Spleen (tissue), 11 donors: ENCODE results near the gene ITPKB. TPM values are rescaled to one million over a fixed set of nuclear protein-coding genes. Genes with fewer than 3 reads are reported as not detected.

ENCODE experiments used
- DNase-seq: peaks from one replicate; pipeline ENCODE4 v3.0.0-alpha.2; 2020
- H3K27ac ChIP-seq, 8 donors: fragments of 200-600 bp; sonication (generic) in 7 of 8; 1 replicate in 4 of 8; 2 replicates in 4 of 8; pipeline versions ENCODE4 v1.5.0 to v1.8.0; 2016 to 2021; ENCODE audit warnings: inconsistent platforms in 4 of 8, mild to moderate bottlenecking in 4 of 8, moderate library complexity in 1 of 8
- H3K27me3 ChIP-seq, 7 donors: fragments of 200-600 bp; sonication (generic) in 6 of 7; replicated peaks in 1 of 7; 1 replicate in 4 of 7; 2 replicates in 3 of 7; pipeline versions ENCODE4 v1.5.0 to v1.8.0; 2016 to 2021; ENCODE audit warnings: inconsistent platforms in 3 of 7, mild to moderate bottlenecking in 1 of 7
- H3K36me3 ChIP-seq, 6 donors: fragments of 200-600 bp; sonication (generic) in 5 of 6; 1 replicate in 4 of 6; 2 replicates in 2 of 6; pipeline versions ENCODE4 v1.5.0 to v1.8.0; 2016 to 2021; ENCODE audit warnings: inconsistent platforms in 2 of 6
- H3K4me1 ChIP-seq, 6 donors: fragments of 200-600 bp; sonication (generic) in 5 of 6; 1 replicate in 3 of 6; 2 replicates in 3 of 6; pipeline versions ENCODE4 v1.5.0 to v1.8.0; 2016 to 2021; ENCODE audit warnings: inconsistent platforms in 3 of 6
- H3K4me3 ChIP-seq, 8 donors: fragments of 200-600 bp; sonication (generic) in 7 of 8; 1 replicate in 4 of 8; 2 replicates in 4 of 8; pipeline versions ENCODE4 v1.5.0 to v1.8.0; 2016 to 2021; ENCODE audit warnings: inconsistent platforms in 4 of 8, mild to moderate bottlenecking in 4 of 8, moderate library complexity in 2 of 8
- H3K9me3 ChIP-seq, 8 donors: fragments of 200-600 bp; sonication (generic) in 7 of 8; 1 replicate in 4 of 8; 2 replicates in 4 of 8; pipeline versions ENCODE4 v1.5.0 to v1.8.0; 2016 to 2021; ENCODE audit warnings: inconsistent platforms in 4 of 8
- CTCF ChIP-seq, 11 experiments: fragments of 200-600 bp in 7 of 11; fragments of 450-650 bp in 4 of 11; sonication (generic) in 4 of 11; IDR thresholded peaks in 8 of 11; conservative IDR thresholded peaks in 3 of 11; 1 replicate in 7 of 11; 2 replicates in 4 of 11; pipeline versions ENCODE4 v1.4.0 to v1.8.0; 2016 to 2021; ENCODE audit warnings: antibody characterized with exemption in 11 of 11, inconsistent platforms in 4 of 11, mild to moderate bottlenecking in 1 of 11
- POLR2A ChIP-seq, 3 donors: fragments of 450-650 bp; IDR thresholded peaks; one replicate each; pipeline ENCODE4 v1.5.1; 2017; ENCODE audit warnings: antibody characterized with exemption in 3 of 3, mild to moderate bottlenecking in 1 of 3
- POLR2AphosphoS5 ChIP-seq, 3 donors: sonication (generic); formaldehyde crosslinking; IDR thresholded peaks; one replicate each; pipeline ENCODE4 v1.5.1; 2017; ENCODE audit warnings: antibody characterized with exemption in 3 of 3
- WGBS, 5 donors: extraction: QIAGEN DNeasy Blood & Tissue Kit in 3 of 5; methylation state at CpG; one replicate each; pipeline versions ENCODE4 v1.1.5 to v1.1.7; 2013 to 2018; 5-methylcytosine and 5-hydroxymethylcytosine counted together
- intact Hi-C: fragments of 100-400 bp; cut with DNase I; formaldehyde crosslinking; loops from one replicate; pipeline ENCODE4 v1.15.0; 2023; ENCODE audit warnings: low total_unique reads
- polyA plus RNA-seq, 3 donors: library from polyadenylated mRNA; stranded (reverse); fragments of 200-250 nt; gene quantifications; one replicate each; pipeline ENCODE4 v1.2.1, GENCODE V29; 2013
- total RNA-seq, 7 donors: library from RNA; depleted of rRNA in 3 of 7; stranded (reverse); fragments of >200 nt in 3 of 7; fragmentation: NEBNext Ultra II Directional in 4 of 7; extraction: Animal tissue kit (Norgen Biotek cat#: 25700) in 4 of 7; gene quantifications; one replicate each; pipeline versions ENCODE4 v1.1.0 to v1.2.1, GENCODE V29; 2016 to 2021
- donor health status: healthy with polysubstance abuse.
- donor health status: DM: no; HTN: no; CAD: no; lungs with moderate emphysema.
- donor health status: DM: no; HTN: no; CAD: no.
- donor health status: Bipolar disorder and iron deficiency.
- donor health status: healthy.
- donor health status: DM: no; HTN: no; CAD: no.
- donor health status: DM: yes; HTN: yes; CAD: no.

ITPKB gene
- total and polyA plus RNA-seq, 10 donors: 8.5 to 74.6 (median 59.6) TPM

- WGBS, 5 donors: 61 to 71% (median 66%) methylated on average over 5 of the region's 5 CpGs
- DNase-seq: peak; percentile 51
- no peak overlapping the region for H3K4me3 ChIP-seq
- no peak overlapping the region for H3K27ac ChIP-seq
- peaks cover 0 to 8% (median 3%) of the 10 kb centered on the region in 6 donors for H3K4me1 ChIP-seq
- peaks cover 0 to 8% (median 0%) of the 10 kb centered on the region in 8 donors for H3K9me3 ChIP-seq
- peaks cover 0 to 7% (median 0%) of the 10 kb centered on the region in 7 donors for H3K27me3 ChIP-seq
- intact Hi-C loops: no loop called here
- TF ChIP-seq POLR2AphosphoS5 (IDR thresholded peaks at IDR 0.05) (no peak), CTCF (IDR thresholded peaks at IDR 0.05 in 8 of 11, conservative IDR thresholded peaks at IDR 0.05 in 3 of 11) (no peak), POLR2A (IDR thresholded peaks at IDR 0.05) (no peak)
- no peaks in the 10 kb centered on the region for H3K36me3 ChIP-seq
Measured at GRCh38 chr1:226597616-226598454, 141.2 kb downstream of the ITPKB start.

DNA sequence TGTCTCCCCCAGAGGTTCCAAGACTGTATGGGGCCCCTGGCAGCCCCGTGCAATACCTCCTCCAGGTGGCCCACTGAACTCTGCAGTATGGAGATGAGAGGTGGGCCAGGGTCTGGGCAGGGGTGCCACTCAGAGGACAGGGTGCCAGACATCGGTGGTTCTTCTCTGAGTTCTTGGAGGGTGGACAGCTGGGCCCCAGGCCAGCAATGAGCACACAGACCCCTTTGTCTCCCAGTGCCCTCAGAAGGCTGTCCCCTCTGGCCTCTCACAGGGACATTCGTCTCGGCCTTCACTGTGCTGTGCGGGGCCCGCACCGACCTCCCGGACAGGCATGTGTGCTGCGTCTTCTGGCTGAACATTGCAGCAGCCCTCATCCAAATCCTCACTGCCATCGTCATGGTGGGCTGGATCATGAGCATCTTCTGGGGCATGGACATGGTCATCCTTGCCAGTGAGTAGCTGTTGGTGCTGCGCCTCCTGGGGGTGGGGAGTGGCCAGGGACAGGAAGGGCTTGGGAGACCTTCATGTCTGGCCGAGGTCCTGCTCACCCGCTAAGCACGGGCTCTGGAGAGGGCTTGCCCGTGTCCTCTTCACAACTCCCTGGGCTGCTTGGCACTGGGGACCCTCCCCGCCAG lies 142.4 kb downstream of the ITPKB start:
- Histone ChIP-seq H3K4me1 (no peaks in the 10 kb centered on the region), H3K27ac (no peak overlapping the region), H3K27me3 (peaks cover 0 to 7% (median 0%) of the 10 kb centered on the region in 7 donors), H3K9me3 (peaks cover 0 to 8% (median 0%) of the 10 kb centered on the region in 8 donors), H3K4me3 (no peak overlapping the region), H3K36me3 (no peaks in the 10 kb centered on the region)
- WGBS, 5 donors: 84 to 91% (median 86%) methylated on average over 12 to 16 of the region's 16 CpGs
- intact Hi-C loops: no loop called here
- DNase-seq: peak; percentile 61
- TF ChIP-seq CTCF (IDR thresholded peaks at IDR 0.05 in 8 of 11, conservative IDR thresholded peaks at IDR 0.05 in 3 of 11) (no peak), POLR2A (IDR thresholded peaks at IDR 0.05) (no peak), POLR2AphosphoS5 (IDR thresholded peaks at IDR 0.05) (no peak)

GRCh38 chr1:226593541-226593940 lies 145.5 kb downstream of the ITPKB start:
- DNase-seq: no peak
- peaks cover 0 to 7% (median 0%) of the 10 kb centered on the region in 7 donors for H3K27me3 ChIP-seq
- intact Hi-C loops: no loop called here
- TF ChIP-seq CTCF (IDR thresholded peaks at IDR 0.05 in 8 of 11, conservative IDR thresholded peaks at IDR 0.05 in 3 of 11) (no peak), POLR2AphosphoS5 (IDR thresholded peaks at IDR 0.05) (no peak), POLR2A (IDR thresholded peaks at IDR 0.05) (no peak)
- H3K4me1 ChIP-seq: no peaks in the 10 kb centered on the region
- WGBS, 5 donors: 83 to 95% (median 87%) methylated on average over 8 of the region's 8 CpGs
- H3K4me3 ChIP-seq: no peak overlapping the region
- no peaks in the 10 kb centered on the region for H3K36me3 ChIP-seq
- H3K9me3 ChIP-seq: peaks cover 0 to 8% (median 0%) of the 10 kb centered on the region in 8 donors
- H3K27ac ChIP-seq: no peak overlapping the region

GRCh38 chr1:226590614-226591013 lies 148.5 kb downstream of the ITPKB start:
- no peaks in the 10 kb centered on the region for H3K27me3 ChIP-seq
- H3K4me1 ChIP-seq: no peaks in the 10 kb centered on the region
- intact Hi-C loops: no loop called here
- H3K36me3 ChIP-seq: no peaks in the 10 kb centered on the region
- peak; percentile 47 for DNase-seq
- H3K9me3 ChIP-seq: peaks cover 0 to 5% (median 0%) of the 10 kb centered on the region in 8 donors
- H3K27ac ChIP-seq: no peak overlapping the region
- TF ChIP-seq CTCF (IDR thresholded peaks at IDR 0.05 in 8 of 11, conservative IDR thresholded peaks at IDR 0.05 in 3 of 11) (no peak), POLR2A (IDR thresholded peaks at IDR 0.05) (no peak), POLR2AphosphoS5 (IDR thresholded peaks at IDR 0.05) (no peak)
- 90 to 95% (median 91%) methylated on average over 7 of the region's 7 CpGs for WGBS, 5 donors
- H3K4me3 ChIP-seq: no peak overlapping the region
